Prostate gland (tissue), 2 donors: Measurements from ENCODE around the gene ETV4.
"Not testable (repeated sequence)": the region's sequence is repeated elsewhere in the genome, so short reads cannot be mapped to it uniquely, and the experiment has no call there.

Experiments used
- POLR2A ChIP-seq: fragments of 450-650 bp; IDR thresholded peaks from one replicate; pipeline ENCODE4 v1.6.1; 2016; ENCODE audit warnings: antibody characterized with exemption, mild to moderate bottlenecking
- POLR2AphosphoS5 ChIP-seq: sonication (generic); formaldehyde crosslinking; IDR thresholded peaks from one replicate; pipeline ENCODE4 v1.6.1; 2017; ENCODE audit warnings: antibody characterized with exemption
- TF ChIP-seq, protein P1 (sequence below), 4 experiments: fragments of 200-600 bp in 2 of 4; fragments of 450-650 bp in 2 of 4; sonication (generic) in 2 of 4; IDR thresholded peaks; 1 replicate in 3 of 4; 2 replicates in 1 of 4; pipeline ENCODE4 v1.5.1; 2016 to 2019; ENCODE audit warnings: antibody characterized with exemption in 4 of 4, mild to moderate bottlenecking in 2 of 4, moderate library complexity in 2 of 4

DNA sequence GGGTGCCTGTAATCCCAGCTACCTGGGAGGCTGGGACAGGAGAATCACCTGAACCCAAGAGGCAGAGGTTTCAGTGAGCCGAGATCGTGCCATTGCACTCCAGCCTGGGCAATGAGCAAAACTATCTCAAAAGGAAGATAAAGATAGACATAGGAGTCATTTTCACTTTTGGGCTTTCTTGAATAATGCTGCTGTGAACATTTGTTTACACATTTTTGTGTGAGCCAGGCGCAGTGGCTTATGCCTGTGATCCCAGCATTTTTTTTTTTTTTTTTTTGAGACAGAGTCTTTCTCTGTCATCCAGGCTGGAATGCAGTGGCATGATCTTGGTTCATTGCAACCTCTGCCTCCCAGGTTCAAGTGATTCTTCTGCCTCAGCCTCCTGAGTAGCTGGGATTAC, 34.9 kb downstream of the ETV4 start:
- TF ChIP-seq, protein P1, sequence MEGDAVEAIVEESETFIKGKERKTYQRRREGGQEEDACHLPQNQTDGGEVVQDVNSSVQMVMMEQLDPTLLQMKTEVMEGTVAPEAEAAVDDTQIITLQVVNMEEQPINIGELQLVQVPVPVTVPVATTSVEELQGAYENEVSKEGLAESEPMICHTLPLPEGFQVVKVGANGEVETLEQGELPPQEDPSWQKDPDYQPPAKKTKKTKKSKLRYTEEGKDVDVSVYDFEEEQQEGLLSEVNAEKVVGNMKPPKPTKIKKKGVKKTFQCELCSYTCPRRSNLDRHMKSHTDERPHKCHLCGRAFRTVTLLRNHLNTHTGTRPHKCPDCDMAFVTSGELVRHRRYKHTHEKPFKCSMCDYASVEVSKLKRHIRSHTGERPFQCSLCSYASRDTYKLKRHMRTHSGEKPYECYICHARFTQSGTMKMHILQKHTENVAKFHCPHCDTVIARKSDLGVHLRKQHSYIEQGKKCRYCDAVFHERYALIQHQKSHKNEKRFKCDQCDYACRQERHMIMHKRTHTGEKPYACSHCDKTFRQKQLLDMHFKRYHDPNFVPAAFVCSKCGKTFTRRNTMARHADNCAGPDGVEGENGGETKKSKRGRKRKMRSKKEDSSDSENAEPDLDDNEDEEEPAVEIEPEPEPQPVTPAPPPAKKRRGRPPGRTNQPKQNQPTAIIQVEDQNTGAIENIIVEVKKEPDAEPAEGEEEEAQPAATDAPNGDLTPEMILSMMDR (IDR thresholded peaks at IDR 0.05) = not testable (repeated sequence)
- not testable (repeated sequence) for TF ChIP-seq POLR2A, POLR2AphosphoS5
